Subcutaneous abdominal adipose tissue (tissue), 5 donors: ENCODE data around the gene TNS3.
A peak's percentile ranks its signal among the peaks of the same experiment; 100 is the strongest.

Experiments used
- H3K27ac ChIP-seq: one replicate; pipeline ENCODE4 v1.7.0; 2013; ENCODE audit warnings: low read depth, mild to moderate bottlenecking, inconsistent platforms, low read length, moderate library complexity
- H3K27me3 ChIP-seq, 5 donors: one replicate each; pipeline ENCODE4 v1.7.0; 2013; ENCODE audit warnings: low read length in 5 of 5, inconsistent platforms in 1 of 5; ENCODE audit not compliant: control insufficient read depth in 5 of 5, insufficient read depth in 4 of 5
- H3K36me3 ChIP-seq, 5 donors: one replicate each; pipeline ENCODE4 v1.7.0; 2013; ENCODE audit warnings: low read length in 5 of 5; ENCODE audit not compliant: control insufficient read depth in 5 of 5, insufficient read depth in 5 of 5
- H3K4me1 ChIP-seq, 5 donors: one replicate each; pipeline ENCODE4 v1.7.0; 2013; ENCODE audit warnings: low read length in 5 of 5, mild to moderate bottlenecking in 3 of 5, moderate library complexity in 1 of 5; ENCODE audit not compliant: control insufficient read depth in 5 of 5, insufficient read depth in 5 of 5
- H3K4me3 ChIP-seq, 5 donors: one replicate each; pipeline ENCODE4 v1.7.0; 2013; ENCODE audit warnings: low read length in 5 of 5, low read depth in 1 of 5
- H3K9ac ChIP-seq, 5 donors: one replicate each; pipeline ENCODE4 v1.7.0; 2013; ENCODE audit warnings: low read length in 5 of 5, mild to moderate bottlenecking in 4 of 5, moderate library complexity in 3 of 5
- H3K9me3 ChIP-seq, 5 donors: one replicate each; pipeline ENCODE4 v1.7.0; 2013; ENCODE audit warnings: low read length in 5 of 5; ENCODE audit not compliant: control insufficient read depth in 5 of 5
- donor health status: healthy.
- donor health status: healthy.
- donor health status: healthy.
- donor health status: healthy.
- donor health status: healthy.

Gene TNS3

DNA sequence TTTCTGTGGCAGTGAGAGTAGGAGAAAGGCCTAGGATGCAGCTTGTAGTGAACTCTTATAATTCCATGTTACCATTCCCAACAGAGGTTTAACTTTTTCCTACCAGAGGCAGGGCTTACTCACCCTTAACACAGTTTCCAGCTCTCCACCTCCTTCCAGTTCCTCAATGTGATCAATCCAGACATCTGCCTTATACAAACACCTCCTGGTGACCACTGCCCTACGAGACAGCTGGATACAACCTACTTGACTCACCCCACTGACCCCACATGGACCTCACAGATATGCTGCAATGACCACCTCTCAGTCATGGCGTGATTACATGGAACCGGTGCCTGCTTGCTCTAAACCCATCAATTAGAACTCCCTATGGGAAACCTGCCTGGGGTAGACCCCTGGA, 326.5 kb downstream of the TNS3 start:
- H3K27ac ChIP-seq, result peak overlapping the region; percentile 43

DNA sequence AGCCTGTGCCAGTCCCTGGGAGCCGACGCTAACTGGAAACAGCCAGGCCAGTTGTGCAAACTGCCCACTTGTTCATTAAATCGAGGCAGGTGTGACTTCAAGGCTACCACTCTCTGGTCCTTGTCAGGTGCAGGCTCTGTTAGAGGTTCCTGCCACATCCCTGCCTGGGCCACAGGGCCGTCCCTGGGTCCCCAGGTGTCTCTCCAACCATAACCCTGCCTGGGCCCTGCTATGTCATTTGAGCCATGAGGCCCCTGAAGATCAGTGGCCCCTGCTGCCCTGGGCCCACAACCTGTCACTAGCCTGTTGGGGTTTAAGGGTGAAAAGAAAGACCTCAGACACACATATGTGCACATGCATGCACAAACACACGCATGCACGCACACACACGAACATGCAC, 326.9 kb downstream of the TNS3 start:
- Histone ChIP-seq H3K4me1 (peaks cover 3 to 29% (median 25%) of the 10 kb centered on the region in 5 donors), H3K27me3 (no peaks in the 10 kb centered on the region), H3K9ac (peak overlapping the region in 1 of 5 donors; percentile 22), H3K36me3 (no peaks in the 10 kb centered on the region), H3K27ac (peak overlapping the region; percentile 71), H3K9me3 (no peaks in the 10 kb centered on the region), H3K4me3 (peak overlapping the region in 2 of 5 donors; percentile 67 to 70)

More for the DNA sequence above, 326.5 kb downstream of the TNS3 start:
- no peaks in the 10 kb centered on the region for H3K36me3 ChIP-seq
- peaks cover 3 to 29% (median 25%) of the 10 kb centered on the region in 5 donors for H3K4me1 ChIP-seq
- no peak overlapping the region for H3K9ac ChIP-seq
- H3K27me3 ChIP-seq, result no peaks in the 10 kb centered on the region
- H3K4me3 ChIP-seq, result no peak overlapping the region
- H3K9me3 ChIP-seq, result no peaks in the 10 kb centered on the region

DNA sequence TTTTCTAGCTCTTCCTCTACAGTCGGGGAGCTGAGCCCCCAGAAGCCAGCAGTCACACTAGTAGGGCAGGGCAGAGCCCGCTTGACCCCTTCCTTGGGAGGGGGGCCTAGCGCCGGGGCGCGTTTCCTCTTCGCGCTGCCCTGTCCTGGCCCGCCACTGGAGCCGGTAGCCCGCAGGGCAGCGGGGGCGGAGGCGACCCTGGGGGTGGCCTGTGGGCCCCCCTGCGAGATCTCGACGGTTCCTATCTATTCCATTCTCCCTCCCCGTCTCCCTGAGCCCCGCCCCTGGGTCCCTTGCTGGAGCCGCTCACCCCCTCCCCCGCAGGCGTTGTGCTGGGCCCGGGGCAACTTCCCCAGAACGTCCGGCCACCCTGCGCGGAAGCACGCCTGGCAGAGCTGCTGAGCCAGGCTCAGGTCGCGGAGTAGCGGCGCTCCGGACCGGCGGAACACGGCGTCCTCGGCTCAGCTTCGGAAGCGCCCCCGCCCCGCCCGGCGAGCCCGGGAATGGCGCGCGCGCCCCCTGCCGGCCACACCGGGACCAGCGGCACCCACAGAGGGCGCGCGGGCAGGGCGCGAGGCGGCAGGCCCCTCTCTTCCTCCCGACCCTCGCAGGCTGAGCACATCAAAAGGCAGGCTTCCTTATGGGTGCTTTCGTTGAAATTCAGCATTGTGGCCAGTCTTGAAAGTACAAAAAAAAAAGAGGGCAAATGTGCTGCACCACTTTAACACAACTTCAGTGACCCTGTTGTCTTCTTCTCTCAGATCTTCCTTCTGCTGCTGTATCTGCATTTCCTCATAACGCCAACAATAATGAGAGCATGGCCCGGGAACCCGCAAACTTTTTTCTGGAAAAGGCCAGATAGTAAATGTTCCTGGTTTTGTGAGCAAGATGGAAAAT, 327.6 kb downstream of the TNS3 start:
- H3K9me3 ChIP-seq, result no peaks in the 10 kb centered on the region
- H3K9ac ChIP-seq, result peak overlapping the region in 4 of 5 donors; percentile 74 to 87 (median 80)
- peak overlapping the region; percentile 58 to 77 (median 70) for H3K4me3 ChIP-seq
- H3K4me1 ChIP-seq, result peaks cover 3 to 29% (median 26%) of the 10 kb centered on the region in 5 donors
- peak overlapping the region; percentile 71 for H3K27ac ChIP-seq
- no peaks in the 10 kb centered on the region for H3K36me3 ChIP-seq
- no peaks in the 10 kb centered on the region for H3K27me3 ChIP-seq

DNA sequence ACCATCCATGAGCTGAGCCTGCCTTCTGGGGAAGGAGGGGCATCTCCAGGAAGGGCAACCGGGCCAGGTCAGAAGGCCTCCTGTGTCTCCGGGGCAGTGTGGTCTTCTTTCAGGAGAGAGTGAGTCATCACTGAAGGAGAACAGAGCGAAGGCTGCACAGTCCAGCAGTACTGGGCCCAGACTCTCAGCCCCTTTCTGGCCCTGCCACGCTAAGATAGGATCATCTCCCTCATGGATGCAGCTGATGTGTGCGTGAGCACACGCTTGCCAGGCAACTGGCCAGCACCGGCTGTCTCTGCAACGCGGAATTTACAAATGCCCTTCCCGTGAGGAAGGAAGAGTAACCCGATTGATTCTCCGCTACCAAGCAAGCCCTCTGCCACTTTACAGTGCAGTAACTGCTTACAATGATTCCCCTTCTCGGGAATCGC, 328.2 kb downstream of the TNS3 start:
- Histone ChIP-seq H3K27me3 (no peaks in the 10 kb centered on the region), H3K9me3 (no peaks in the 10 kb centered on the region), H3K36me3 (no peaks in the 10 kb centered on the region), H3K27ac (peak overlapping the region; percentile 71), H3K4me3 (peak overlapping the region; percentile 58 to 77 (median 70)), H3K9ac (peak overlapping the region in 4 of 5 donors; percentile 74 to 87 (median 80)), H3K4me1 (peaks cover 3 to 35% (median 32%) of the 10 kb centered on the region in 5 donors)

DNA sequence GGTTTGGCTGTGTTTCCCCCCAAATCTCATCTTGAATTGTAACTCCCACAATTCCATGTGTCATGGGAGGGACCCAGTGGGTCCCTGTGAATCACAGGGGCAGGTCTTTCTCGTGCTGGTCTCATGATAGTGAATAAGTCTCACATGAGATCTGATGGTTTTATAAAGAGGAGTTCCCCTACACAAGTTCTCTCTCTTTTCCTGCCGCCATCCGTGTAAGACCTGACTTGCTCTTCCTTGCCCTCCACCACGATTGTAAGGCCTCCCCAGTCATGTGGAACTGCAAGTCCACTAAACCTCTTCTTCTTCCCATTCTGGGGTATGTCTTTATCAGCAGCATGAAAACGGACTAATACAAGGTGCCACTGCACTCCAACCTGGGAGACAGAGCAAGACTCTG, 329.2 kb downstream of the TNS3 start:
- no peaks in the 10 kb centered on the region for H3K27me3 ChIP-seq
- H3K4me3 ChIP-seq, result no peak overlapping the region
- H3K9ac ChIP-seq, result no peak overlapping the region
- no peaks in the 10 kb centered on the region for H3K9me3 ChIP-seq
- H3K27ac ChIP-seq, result no peak overlapping the region
- H3K4me1 ChIP-seq, result peaks cover 3 to 45% (median 41%) of the 10 kb centered on the region in 5 donors
- H3K36me3 ChIP-seq, result no peaks in the 10 kb centered on the region

DNA sequence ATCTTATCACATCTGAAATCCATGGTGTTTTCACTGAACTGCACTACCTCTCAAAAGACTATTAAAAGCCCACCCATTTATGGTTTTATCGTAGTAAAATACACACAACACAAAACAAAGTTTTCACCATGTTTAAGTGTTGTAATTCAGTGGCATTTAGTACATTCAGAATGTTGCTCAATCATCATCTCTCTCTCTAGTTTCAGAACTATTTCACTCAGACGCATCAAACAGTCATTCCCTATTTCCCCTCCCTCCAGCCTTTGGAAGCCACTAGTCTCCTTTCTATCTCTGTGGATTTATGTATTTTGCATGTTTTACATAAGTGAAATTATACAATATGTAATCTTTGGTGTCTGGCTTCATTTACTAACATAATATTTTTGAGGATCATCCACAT, 332.6 kb downstream of the TNS3 start:
- Histone ChIP-seq H3K27ac (peak overlapping the region; percentile 32), H3K9me3 (no peaks in the 10 kb centered on the region), H3K9ac (no peak overlapping the region), H3K4me1 (peaks cover 2 to 43% (median 38%) of the 10 kb centered on the region in 5 donors), H3K27me3 (no peaks in the 10 kb centered on the region), H3K4me3 (no peak overlapping the region), H3K36me3 (no peaks in the 10 kb centered on the region)

DNA sequence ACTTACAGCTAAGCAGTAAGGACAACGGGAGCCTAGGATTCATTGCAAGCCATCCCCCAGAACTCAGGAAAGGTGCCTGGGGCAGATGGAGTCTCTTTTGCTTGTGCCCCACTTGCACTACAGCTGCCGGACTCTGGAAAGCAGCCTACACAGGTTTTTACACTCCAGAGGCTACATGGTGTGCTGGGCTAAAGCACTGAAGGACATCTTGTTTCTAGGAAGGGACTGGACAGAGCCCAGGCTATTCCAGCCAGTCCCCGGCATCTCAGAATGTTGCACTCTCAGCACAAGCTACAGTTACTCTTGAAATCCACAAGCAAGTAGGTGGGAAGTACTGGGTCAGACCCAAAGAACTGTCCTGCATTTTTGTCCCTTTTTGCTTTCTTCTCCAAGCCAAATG, 333.1 kb downstream of the TNS3 start:
- Histone ChIP-seq H3K36me3 (no peaks in the 10 kb centered on the region), H3K4me3 (no peak overlapping the region), H3K9ac (no peak overlapping the region), H3K27ac (peak overlapping the region; percentile 32), H3K27me3 (no peaks in the 10 kb centered on the region), H3K9me3 (no peaks in the 10 kb centered on the region), H3K4me1 (peaks cover 2 to 39% (median 34%) of the 10 kb centered on the region in 5 donors)

DNA sequence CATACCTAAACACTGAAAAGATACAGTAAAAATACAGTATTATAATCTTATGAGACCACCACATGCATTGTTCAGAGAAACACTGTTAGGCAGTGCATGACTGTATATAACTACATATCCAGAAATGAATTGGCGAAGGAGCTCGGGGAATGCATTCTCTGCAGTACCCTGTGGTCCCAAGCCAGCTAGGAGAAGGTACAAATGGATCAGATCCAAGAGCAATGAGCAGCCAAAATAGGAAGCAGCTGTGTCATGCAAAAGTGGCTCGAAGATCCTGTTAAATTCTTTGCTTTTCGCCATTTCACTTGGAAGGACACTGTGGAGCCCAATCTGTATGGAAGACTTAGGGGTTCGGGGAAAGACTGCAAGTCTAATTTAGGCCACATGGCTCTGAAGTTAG, 334.8 kb downstream of the TNS3 start:
- no peaks in the 10 kb centered on the region for H3K9me3 ChIP-seq
- peak overlapping the region; percentile 35 for H3K27ac ChIP-seq
- peaks cover 2 to 33% (median 27%) of the 10 kb centered on the region in 5 donors for H3K4me1 ChIP-seq
- H3K4me3 ChIP-seq, result no peak overlapping the region
- no peaks in the 10 kb centered on the region for H3K36me3 ChIP-seq
- no peak overlapping the region for H3K9ac ChIP-seq
- no peaks in the 10 kb centered on the region for H3K27me3 ChIP-seq

DNA sequence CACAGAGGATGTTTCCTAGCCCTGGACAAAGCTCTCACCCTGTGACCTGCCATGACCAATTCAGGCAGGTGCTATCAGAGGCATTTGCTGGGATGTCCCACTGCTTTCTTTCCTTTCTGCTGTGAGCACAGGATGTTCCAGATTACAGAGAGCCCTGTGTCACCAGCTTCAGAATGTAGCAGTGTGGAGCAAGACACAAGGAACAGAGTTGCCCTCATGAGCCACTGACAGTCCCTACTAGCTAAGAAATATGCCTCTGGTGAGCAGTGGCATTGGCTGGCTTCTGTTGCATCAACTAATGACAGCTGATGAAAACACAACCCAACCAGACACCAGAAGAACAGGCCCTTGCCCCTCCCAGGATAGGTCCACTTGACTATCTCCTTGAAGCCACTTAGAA, 337.2 kb downstream of the TNS3 start:
- Histone ChIP-seq H3K9ac (no peak overlapping the region), H3K27ac (no peak overlapping the region), H3K4me1 (peaks cover 2 to 38% (median 32%) of the 10 kb centered on the region in 5 donors), H3K4me3 (no peak overlapping the region), H3K27me3 (no peaks in the 10 kb centered on the region), H3K9me3 (no peaks in the 10 kb centered on the region), H3K36me3 (no peaks in the 10 kb centered on the region)
